HG03442 (cell line): ENCODE measurements around the gene PSTPIP2.
"Not testable (repeated sequence)": the region's sequence is repeated elsewhere in the genome, so short reads cannot be mapped to it uniquely, and the experiment has no call there.

ENCODE experiments used
- ATAC-seq: cut with Tn5 transposase; IDR thresholded peaks from one replicate; pipeline ENCODE4 v1.9.1; 2021; ENCODE audit warnings: mild to moderate bottlenecking, moderate library complexity; ENCODE audit not compliant: unreplicated experiment

The PSTPIP2 gene

GRCh38 chr18:46070815-46071652, 1.0 kb downstream of the PSTPIP2 start:
- ATAC-seq = no peak

DNA sequence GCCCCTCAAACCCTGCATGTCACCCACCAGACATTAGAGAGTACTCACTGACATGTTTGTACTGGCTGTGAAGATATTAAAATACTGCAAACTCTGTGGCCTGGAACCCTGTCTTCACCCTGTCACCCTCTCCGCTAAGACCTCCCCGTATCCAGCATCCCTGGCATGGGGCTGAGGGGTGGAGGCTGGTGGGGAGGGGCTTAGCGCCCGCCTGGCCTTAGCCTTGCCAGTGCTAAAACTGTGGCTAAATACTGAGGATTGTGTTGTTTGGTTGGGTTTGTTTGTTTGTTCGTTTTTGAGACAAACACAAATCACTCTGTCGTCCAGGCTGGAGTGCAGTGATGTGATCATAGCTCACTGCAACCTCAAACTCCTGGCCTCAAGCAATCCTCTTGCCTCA, 1.8 kb downstream of the PSTPIP2 start:
- ATAC-seq = no peak

GRCh38 chr18:46069524-46069923, 2.5 kb downstream of the PSTPIP2 start:
- ATAC-seq = no peak

DNA sequence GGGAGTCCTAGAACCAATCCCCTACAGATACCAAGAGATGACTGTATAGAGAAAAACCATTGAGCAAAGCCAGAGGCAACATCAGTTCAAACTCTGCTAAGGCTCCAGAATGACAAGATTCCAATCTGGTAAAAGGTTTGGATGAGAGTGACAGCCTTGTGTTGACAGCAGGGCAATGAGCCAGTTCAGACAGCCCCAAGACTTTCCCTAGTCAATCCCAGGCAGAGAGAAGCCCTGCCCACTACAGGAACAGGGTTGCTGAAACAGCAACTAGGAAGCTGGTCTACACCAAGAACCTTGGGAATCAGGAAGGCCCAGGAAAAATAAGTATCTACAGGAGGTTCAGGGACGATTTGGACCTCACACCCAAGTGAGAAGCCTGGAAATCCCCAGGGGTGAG, 3.3 kb downstream of the PSTPIP2 start:
- no peak for ATAC-seq

DNA sequence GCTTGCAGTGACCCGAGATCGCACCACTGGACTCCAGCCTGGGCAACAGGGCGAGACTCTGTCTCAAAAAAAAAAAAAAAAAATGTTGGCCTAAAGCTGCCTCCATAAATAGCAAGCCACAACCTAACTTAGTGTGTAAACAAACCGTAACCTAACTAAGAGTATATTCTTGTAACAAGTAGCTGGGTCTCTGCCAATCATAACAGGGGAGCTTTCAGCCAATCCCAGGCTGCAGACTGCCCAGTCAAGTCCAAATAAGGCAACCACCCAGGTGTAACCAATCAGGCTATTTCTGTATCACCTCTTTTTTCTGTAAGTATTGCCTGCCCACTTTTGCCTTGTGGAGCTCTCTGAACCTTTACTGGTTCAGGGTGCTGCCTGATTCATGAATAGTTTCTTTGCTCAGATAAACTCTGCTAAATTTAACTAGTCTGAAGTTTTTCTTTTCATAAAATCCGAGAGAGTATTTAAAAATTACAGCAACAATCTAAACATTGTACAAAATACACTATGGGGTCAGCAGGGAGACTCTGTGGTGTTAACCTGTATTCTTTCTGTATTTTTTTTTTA, 4.5 kb downstream of the PSTPIP2 start:
- ATAC-seq = no peak

DNA sequence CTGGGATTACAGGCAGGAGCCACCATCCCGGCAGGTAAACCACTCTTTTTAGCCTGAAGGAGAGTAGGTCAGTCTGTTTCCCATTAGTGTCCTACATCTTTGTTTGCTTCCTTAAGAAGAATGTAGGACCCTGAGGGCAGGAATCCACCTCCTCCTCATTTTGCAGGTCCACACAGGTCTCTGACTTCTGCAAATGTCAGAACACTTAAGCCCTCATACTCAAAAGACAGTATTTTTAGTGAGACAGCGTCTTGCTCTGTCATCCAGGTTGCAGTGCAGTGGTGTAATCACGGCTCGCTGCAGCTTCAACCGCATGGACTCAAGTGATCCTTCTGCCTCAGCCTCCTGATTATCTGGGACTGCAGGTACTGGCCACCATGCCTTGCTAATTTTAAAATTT, 9.3 kb downstream of the PSTPIP2 start:
- no peak for ATAC-seq

- no peak for ATAC-seq
These were observed 10.3 kb downstream of the PSTPIP2 start for GRCh38 chr18:46061796-46062195.

DNA sequence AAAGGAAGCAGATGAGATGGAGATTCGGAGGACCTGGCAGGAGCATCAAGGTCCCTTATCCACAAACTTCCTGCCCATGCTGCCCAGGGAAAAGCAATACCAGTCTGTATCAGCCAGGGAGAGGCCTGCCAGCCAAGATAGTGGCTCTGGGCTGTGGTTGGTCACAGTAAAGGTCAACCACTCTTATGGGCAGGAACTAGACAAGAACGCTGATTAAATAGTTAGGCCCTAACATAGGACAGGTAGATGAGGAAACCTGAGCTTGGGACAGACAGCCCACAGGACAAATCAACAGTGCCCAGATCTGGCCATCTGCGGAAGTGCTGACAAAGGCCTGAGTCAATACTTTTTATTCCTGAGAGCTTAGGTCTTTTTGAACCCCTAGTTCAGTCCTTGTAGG, 10.7 kb downstream of the PSTPIP2 start:
- no peak for ATAC-seq

- no peak for ATAC-seq
These were observed 11.7 kb downstream of the PSTPIP2 start for GRCh38 chr18:46060359-46060841.

DNA sequence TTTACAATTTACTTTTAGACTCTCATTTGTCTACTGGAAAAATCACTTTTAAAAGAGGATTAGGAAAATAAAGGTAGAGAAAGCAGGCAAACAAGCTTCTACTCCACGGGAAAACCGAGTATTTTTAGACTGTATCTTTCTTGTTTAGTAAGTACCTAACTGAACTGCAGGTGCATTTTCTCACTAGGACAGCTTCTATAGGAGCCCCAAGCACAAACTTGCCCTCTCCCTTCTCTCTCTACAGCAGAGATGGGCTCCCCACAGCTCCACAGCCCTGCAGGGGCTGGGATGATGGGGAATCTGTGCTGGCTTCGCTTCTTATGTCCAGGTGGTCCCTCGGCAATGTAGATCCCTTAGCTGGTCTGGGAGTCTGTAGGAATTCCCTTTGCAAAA, 16.2 kb downstream of the PSTPIP2 start:
- ATAC-seq = no peak

GRCh38 chr18:46054956-46055837, 16.9 kb downstream of the PSTPIP2 start:
- ATAC-seq = no peak

- no peak for ATAC-seq
These were observed 18.5 kb downstream of the PSTPIP2 start for GRCh38 chr18:46053368-46054095.

DNA sequence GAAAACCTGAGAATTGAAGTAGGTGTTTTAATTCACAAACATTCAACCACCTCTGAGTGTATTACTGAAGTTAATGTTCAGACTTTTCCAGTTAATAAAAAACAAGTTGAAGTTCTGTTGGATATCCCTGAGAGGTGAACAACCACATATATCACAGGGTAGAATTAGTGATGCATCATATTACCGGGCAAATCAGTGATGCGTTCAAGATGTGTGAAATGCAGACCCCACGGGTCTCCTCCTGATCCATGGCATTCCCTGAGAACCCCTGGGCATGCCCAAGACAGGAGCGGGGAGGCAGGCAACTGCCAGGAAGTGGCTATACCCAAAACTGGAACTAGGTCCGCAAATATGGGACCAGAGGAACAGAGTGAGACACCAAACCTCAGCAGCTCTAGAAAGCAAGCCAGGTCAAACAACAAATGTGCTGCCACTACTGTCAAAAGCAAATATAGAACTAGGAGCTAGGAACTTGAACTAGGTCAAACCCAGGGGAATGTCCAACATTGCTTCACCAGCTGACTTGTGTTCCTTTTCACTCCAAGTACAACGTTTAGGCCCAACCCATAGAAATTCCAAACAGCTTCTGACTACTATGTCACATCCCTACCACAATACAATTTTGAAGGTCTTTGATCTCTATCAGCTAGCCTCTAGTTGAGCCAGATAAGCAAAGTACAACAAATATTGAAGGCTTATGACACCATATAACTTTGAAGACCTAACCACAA, 20.2 kb downstream of the PSTPIP2 start:
- no peak for ATAC-seq

DNA sequence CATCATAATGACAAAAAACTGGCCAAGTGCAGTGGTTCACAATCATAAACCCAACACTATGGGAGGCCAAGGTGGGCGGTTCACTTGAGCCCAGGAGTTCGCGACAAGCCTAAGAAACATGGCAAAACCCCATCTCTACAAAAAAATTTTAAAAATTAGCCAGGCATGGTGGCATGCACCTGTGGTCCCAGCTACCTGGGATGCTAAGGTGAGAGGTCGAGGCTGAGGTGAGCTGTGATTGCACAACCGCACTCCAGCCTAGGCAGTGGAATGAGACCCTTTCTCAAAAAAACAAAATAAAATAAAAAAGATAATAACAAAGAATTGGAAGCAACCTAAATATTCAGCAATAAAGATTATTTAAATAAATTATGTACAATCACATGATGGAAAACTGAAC, 21.8 kb downstream of the PSTPIP2 start:
- ATAC-seq = no peak

DNA sequence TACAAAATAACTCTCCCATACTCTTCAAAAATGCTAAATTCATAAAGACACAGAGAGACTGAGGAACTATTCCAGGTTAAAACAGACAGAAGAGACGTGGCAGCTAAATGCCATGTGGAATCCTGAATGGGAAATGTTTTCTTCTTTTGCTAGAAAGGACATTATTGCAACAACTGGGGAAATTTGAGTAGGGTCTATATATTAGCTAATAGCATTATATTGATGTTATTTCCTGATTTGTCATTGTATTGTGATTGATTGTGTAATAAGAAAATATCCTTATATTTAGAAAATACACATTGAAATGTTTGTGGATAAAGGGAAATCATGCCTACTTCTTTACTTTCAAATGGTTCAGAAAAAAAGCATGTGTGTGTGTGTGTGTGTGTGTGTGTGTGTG, 23.4 kb downstream of the PSTPIP2 start:
- ATAC-seq = no peak

- ATAC-seq = not testable (repeated sequence)
These were observed 24.7 kb downstream of the PSTPIP2 start for GRCh38 chr18:46047369-46047768.

GRCh38 chr18:46046688-46047087, 25.4 kb downstream of the PSTPIP2 start:
- no peak for ATAC-seq

DNA sequence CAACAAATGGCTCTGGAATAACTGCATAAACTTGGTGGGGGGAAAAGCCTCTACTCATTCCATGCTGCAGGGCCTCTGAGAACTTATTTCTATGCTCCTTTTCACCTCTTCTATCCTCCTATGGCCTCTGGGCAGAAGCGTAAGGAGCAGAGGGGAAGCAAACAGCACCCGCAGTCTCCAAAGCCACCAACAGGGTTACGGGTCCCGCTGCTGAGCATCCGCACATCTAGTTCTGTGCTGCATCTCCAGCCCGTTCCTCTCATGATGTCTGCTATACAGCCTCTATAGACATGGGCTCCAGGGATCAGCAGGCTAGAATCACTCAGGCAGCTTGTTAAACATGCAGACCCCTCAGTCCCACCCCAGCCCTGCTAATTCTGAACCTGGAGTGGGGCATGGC, 25.9 kb downstream of the PSTPIP2 start:
- no peak for ATAC-seq

- no peak for ATAC-seq
These were observed 29.4 kb downstream of the PSTPIP2 start for GRCh38 chr18:46042571-46043123.

DNA sequence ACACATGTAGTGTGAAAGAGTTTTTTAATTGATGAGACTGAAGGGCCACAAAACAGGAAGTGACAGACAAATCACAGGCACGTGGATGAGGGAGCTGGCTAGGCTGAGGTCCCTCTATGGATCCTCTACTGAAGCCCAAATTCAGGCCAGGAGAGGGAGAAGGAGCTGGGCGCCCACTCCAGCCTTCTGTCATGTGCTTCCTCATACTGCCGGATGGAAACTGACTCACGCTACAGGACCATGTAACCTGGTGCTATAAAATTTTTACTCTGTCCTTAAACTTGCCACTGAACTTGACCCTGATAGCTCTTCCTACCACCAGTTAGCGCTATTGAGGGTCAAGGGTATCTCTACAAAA, 31.3 kb downstream of the PSTPIP2 start:
- no peak for ATAC-seq
